Thyroid gland (tissue), 4 donors: Measurements from ENCODE around the gene LENG1. TPM values are rescaled to one million over a fixed set of nuclear protein-coding genes. Genes with fewer than 3 reads are reported as not detected.

ENCODE experiments used
- DNase-seq, 2 donors: peaks; one replicate each; pipeline ENCODE4 v3.0.0-alpha.2; 2019
- H3K27ac ChIP-seq, 3 donors: fragments of 200-600 bp; sonication (generic); 1 replicate in 2 of 3; 2 replicates in 1 of 3; pipeline ENCODE4 v1.5.1; 2016 to 2019; ENCODE audit warnings: mild to moderate bottlenecking in 1 of 3, moderate library complexity in 1 of 3
- H3K27me3 ChIP-seq: fragments of 200-600 bp; sonication (generic); one replicate; pipeline ENCODE4 v1.5.1; 2019
- H3K36me3 ChIP-seq, 2 donors: fragments of 200-600 bp; sonication (generic); one replicate each; pipeline ENCODE4 v1.5.1; 2016 to 2019
- H3K4me1 ChIP-seq, 2 donors: fragments of 200-600 bp; sonication (generic); one replicate each; pipeline ENCODE4 v1.5.1; 2017 to 2019
- H3K4me3 ChIP-seq, 3 donors: fragments of 200-600 bp; sonication (generic); replicated peaks in 1 of 3; 1 replicate in 2 of 3; 2 replicates in 1 of 3; pipeline ENCODE4 v1.5.1; 2016; ENCODE audit warnings: mild to moderate bottlenecking in 1 of 3
- H3K9me3 ChIP-seq: fragments of 200-600 bp; sonication (generic); one replicate; pipeline ENCODE4 v1.5.1; 2017
- POLR2A ChIP-seq, 2 donors: fragments of 450-650 bp; IDR thresholded peaks; one replicate each; pipeline ENCODE4 v1.6.1; 2017; ENCODE audit warnings: antibody characterized with exemption in 2 of 2, mild to moderate bottlenecking in 2 of 2, moderate library complexity in 1 of 2
- WGBS, 2 donors: methylation state at CpG; one replicate each; pipeline ENCODE4 v1.1.5; 2017; 5-methylcytosine and 5-hydroxymethylcytosine counted together
- intact Hi-C: fragments of 100-400 bp; cut with DNase I; formaldehyde crosslinking; loops from one replicate; pipeline ENCODE4 v1.15.1; 2023
- total RNA-seq, 4 donors: library from RNA; depleted of rRNA; stranded (reverse); fragments of >200 nt; gene quantifications; one replicate each; pipeline ENCODE4 v1.2.3, GENCODE V29; 2016
- TF ChIP-seq, protein P1 (sequence below), 6 experiments: fragments of 200-600 bp in 3 of 6; fragments of 450-650 bp in 3 of 6; sonication (generic) in 3 of 6; IDR thresholded peaks; one replicate each; pipeline ENCODE4 v1.5.1; 2016 to 2019; ENCODE audit warnings: antibody characterized with exemption in 6 of 6, mild to moderate bottlenecking in 2 of 6, inconsistent platforms in 1 of 6, moderate library complexity in 1 of 6

The LENG1 gene
- total RNA-seq, 4 donors from 2014 or later = 6.3 to 14.5 (median 8.2) TPM

- H3K27me3 ChIP-seq = no peaks in the 10 kb centered on the region
- TF ChIP-seq, protein P1, sequence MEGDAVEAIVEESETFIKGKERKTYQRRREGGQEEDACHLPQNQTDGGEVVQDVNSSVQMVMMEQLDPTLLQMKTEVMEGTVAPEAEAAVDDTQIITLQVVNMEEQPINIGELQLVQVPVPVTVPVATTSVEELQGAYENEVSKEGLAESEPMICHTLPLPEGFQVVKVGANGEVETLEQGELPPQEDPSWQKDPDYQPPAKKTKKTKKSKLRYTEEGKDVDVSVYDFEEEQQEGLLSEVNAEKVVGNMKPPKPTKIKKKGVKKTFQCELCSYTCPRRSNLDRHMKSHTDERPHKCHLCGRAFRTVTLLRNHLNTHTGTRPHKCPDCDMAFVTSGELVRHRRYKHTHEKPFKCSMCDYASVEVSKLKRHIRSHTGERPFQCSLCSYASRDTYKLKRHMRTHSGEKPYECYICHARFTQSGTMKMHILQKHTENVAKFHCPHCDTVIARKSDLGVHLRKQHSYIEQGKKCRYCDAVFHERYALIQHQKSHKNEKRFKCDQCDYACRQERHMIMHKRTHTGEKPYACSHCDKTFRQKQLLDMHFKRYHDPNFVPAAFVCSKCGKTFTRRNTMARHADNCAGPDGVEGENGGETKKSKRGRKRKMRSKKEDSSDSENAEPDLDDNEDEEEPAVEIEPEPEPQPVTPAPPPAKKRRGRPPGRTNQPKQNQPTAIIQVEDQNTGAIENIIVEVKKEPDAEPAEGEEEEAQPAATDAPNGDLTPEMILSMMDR (IDR thresholded peaks at IDR 0.05) = no peak
- no peak for TF ChIP-seq POLR2A (IDR thresholded peaks at IDR 0.05)
- peaks cover 87 to 93% of the 10 kb centered on the region in 2 donors for H3K36me3 ChIP-seq
- intact Hi-C loops = no loop called here
- H3K4me1 ChIP-seq = no peaks in the 10 kb centered on the region
- H3K4me3 ChIP-seq = no peak overlapping the region
- WGBS, 2 donors = 89 to 100% methylated on average over 2 to 5 of the region's 12 CpGs
- no peaks in the 10 kb centered on the region for H3K9me3 ChIP-seq
- no peak overlapping the region for H3K27ac ChIP-seq
- DNase-seq = no peak
Observed at GRCh38 chr19:54152267-54152666, 7.3 kb downstream of the LENG1 start.

DNA sequence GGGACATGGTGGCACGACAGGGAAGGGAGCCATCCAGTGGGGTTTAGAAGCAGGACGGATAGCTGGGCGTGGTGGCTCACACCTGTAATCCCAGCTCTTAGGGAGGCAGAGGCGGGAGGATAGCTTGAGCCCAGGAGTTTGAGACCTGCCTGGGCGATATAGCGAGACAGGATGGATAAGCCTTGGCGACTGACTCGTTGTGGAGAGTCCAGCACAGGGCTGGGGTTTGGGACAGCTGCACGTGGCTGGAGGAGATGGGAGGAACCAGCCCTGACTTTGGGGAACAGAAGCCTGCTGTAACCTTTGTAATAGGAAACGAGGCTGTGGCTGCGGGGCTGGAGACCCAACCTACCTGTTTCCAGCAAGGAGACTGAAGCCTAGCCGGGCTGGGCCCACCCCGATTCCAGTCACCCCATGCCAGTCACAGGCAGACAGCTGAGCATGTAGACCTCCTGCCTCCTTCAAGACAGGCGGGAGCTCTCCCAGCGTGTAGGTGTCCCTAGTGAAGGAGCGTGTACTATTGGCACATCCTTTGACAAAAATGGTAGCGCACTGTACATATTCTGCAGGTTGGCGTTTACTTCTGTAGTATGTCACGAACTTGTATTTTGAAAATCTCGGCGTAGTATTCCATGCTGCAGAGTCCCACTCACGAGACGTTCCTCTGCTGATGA is 8.0 kb downstream of the LENG1 start:
- DNase-seq = no peak
- H3K4me3 ChIP-seq = no peak overlapping the region
- H3K27me3 ChIP-seq = no peaks in the 10 kb centered on the region
- H3K4me1 ChIP-seq = no peaks in the 10 kb centered on the region
- TF ChIP-seq, protein P1 (IDR thresholded peaks at IDR 0.05) = no peak
- no peak for TF ChIP-seq POLR2A (IDR thresholded peaks at IDR 0.05)
- H3K27ac ChIP-seq = no peak overlapping the region
- 88 to 92% methylated on average over 21 to 23 of the region's 23 CpGs for WGBS, 2 donors
- intact Hi-C loops = no loop called here
- H3K9me3 ChIP-seq = no peaks in the 10 kb centered on the region
- H3K36me3 ChIP-seq = peaks cover 88 to 94% of the 10 kb centered on the region in 2 donors

- Histone ChIP-seq H3K27ac (no peak overlapping the region), H3K4me3 (no peak overlapping the region), H3K4me1 (no peaks in the 10 kb centered on the region), H3K9me3 (no peaks in the 10 kb centered on the region), H3K36me3 (peaks cover 88 to 94% of the 10 kb centered on the region in 2 donors), H3K27me3 (no peaks in the 10 kb centered on the region)
- 93% methylated on average over 12 of the region's 12 CpGs for WGBS, 2 donors
- DNase-seq = no peak
- no peak for TF ChIP-seq POLR2A (IDR thresholded peaks at IDR 0.05)
- TF ChIP-seq, protein P1 (IDR thresholded peaks at IDR 0.05) = no peak
- intact Hi-C loops = no loop called here
Observed at GRCh38 chr19:54149021-54149812, 10.3 kb downstream of the LENG1 start.

DNA sequence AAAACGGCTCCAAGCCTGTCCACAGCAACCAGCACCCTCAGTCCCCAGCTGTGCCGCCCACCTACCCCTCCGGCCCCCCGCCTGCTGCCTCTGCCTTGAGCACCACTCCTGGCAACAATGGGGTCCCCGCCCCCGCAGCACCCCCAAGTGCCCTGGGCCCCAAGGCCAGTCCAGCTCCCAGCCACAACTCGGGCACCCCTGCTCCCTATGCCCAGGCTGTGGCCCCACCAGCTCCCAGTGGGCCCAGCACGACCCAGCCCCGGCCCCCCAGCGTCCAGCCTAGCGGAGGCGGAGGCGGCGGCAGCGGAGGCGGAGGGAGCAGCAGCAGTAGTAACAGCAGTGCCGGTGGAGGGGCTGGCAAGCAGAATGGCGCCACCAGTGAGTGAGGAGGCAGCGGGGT is 11.4 kb downstream of the LENG1 start:
- H3K9me3 ChIP-seq = no peaks in the 10 kb centered on the region
- no peak overlapping the region for H3K4me3 ChIP-seq
- H3K4me1 ChIP-seq = no peaks in the 10 kb centered on the region
- TF ChIP-seq, protein P1 (IDR thresholded peaks at IDR 0.05) = no peak
- TF ChIP-seq POLR2A (IDR thresholded peaks at IDR 0.05) = no peak
- H3K27ac ChIP-seq = no peak overlapping the region
- DNase-seq = no peak
- 86 to 90% methylated on average over 4 to 17 of the region's 19 CpGs for WGBS, 2 donors
- intact Hi-C loops = no loop called here
- peaks cover 87 to 94% of the 10 kb centered on the region in 2 donors for H3K36me3 ChIP-seq
- H3K27me3 ChIP-seq = no peaks in the 10 kb centered on the region

DNA sequence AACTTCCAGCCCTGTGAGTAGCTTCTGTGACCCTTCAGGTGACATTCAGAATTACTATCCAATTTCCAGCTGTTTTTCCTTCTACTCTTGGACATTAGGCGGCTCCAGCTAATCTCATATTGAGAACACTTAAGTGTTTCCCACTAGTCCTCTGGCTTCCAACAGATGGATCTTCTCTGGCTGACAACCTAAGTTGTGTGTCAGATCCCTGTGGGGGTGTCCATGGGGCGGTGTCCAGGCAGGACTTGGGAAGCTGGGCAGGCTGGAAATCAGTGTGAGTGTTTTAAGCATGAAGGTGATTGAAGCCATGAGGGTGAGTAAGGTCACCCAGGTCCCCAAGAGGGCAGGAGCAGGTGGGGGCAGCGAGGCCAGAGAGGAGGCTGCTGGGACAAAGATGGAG is 11.8 kb downstream of the LENG1 start:
- H3K9me3 ChIP-seq = no peaks in the 10 kb centered on the region
- no peak overlapping the region for H3K4me3 ChIP-seq
- 72 to 92% methylated on average over 3 of the region's 3 CpGs for WGBS, 2 donors
- intact Hi-C loops = no loop called here
- no peaks in the 10 kb centered on the region for H3K27me3 ChIP-seq
- no peaks in the 10 kb centered on the region for H3K4me1 ChIP-seq
- peaks cover 87 to 94% of the 10 kb centered on the region in 2 donors for H3K36me3 ChIP-seq
- no peak for DNase-seq
- TF ChIP-seq, protein P1 (IDR thresholded peaks at IDR 0.05) = no peak
- no peak for TF ChIP-seq POLR2A (IDR thresholded peaks at IDR 0.05)
- H3K27ac ChIP-seq = no peak overlapping the region
